H9 (cell line): Measurements from ENCODE around the gene OR52W1. TPM values are rescaled to one million over a fixed set of nuclear protein-coding genes. Genes with fewer than 3 reads are reported as not detected.

Experiments
- DNase-seq: peaks from one replicate; pipeline ENCODE4 v3.0.0-alpha.2; 2017
- H2AFZ ChIP-seq: one replicate; pipeline ENCODE4 v1.6.1; 2013; ENCODE audit warnings: mild to moderate bottlenecking, low read length, control low read depth, moderate library complexity
- H2AK5ac ChIP-seq: 2 replicates; pipeline ENCODE4 v1.6.1; 2013; ENCODE audit warnings: low read length, control low read depth, mixed read lengths; ENCODE audit not compliant: insufficient read length
- H2BK120ac ChIP-seq: one replicate; pipeline ENCODE4 v1.6.1; 2013; ENCODE audit warnings: low read depth, mild to moderate bottlenecking, low read length, control low read depth, inconsistent platforms; ENCODE audit not compliant: poor library complexity, severe bottlenecking
- H2BK12ac ChIP-seq: 2 replicates; pipeline ENCODE4 v1.6.1; 2013; ENCODE audit warnings: low read length, control low read depth, mixed read lengths, low read depth; ENCODE audit not compliant: insufficient read length
- H2BK15ac ChIP-seq: 2 replicates; pipeline ENCODE4 v1.6.1; 2013; ENCODE audit warnings: low read depth, low read length, control low read depth
- H2BK20ac ChIP-seq: one replicate; pipeline ENCODE4 v1.6.1; 2013; ENCODE audit warnings: low read depth, mild to moderate bottlenecking, low read length, control low read depth, inconsistent platforms; ENCODE audit not compliant: poor library complexity, severe bottlenecking
- H2BK5ac ChIP-seq: 2 replicates; pipeline ENCODE4 v1.6.1; 2013; ENCODE audit warnings: low read length, control low read depth, mixed read lengths; ENCODE audit not compliant: insufficient read length
- H3K14ac ChIP-seq: 2 replicates; pipeline ENCODE4 v1.6.1; 2013; ENCODE audit warnings: low read length, control low read depth; ENCODE audit not compliant: insufficient read depth
- H3K18ac ChIP-seq: 2 replicates; pipeline ENCODE4 v1.6.1; 2013; ENCODE audit warnings: low read depth, mild to moderate bottlenecking, mixed read lengths, low read length, control low read depth; ENCODE audit not compliant: insufficient read length
- H3K23ac ChIP-seq: 2 replicates; pipeline ENCODE4 v1.6.1; 2013; ENCODE audit warnings: low read length, control low read depth, mixed read lengths, low read depth; ENCODE audit not compliant: insufficient read length
- H3K23me2 ChIP-seq: 2 replicates; pipeline ENCODE4 v1.6.1; 2013; ENCODE audit warnings: low read depth, mild to moderate bottlenecking, mixed read lengths, low read length, control low read depth; ENCODE audit not compliant: insufficient read length, poor library complexity, severe bottlenecking
- H3K27ac ChIP-seq: 2 replicates; pipeline ENCODE4 v1.5.1; 2013; ENCODE audit warnings: low read length, control low read depth, mixed read lengths, low read depth; ENCODE audit not compliant: insufficient read length
- H3K27me3 ChIP-seq: 2 replicates; pipeline ENCODE4 v1.6.1; 2013; ENCODE audit warnings: low read length, control low read depth, inconsistent platforms; ENCODE audit not compliant: insufficient read depth
- H3K4ac ChIP-seq: 2 replicates; pipeline ENCODE4 v1.6.1; 2013; ENCODE audit warnings: low read depth, mild to moderate bottlenecking, control low read depth, inconsistent platforms, low read length, moderate library complexity
- H3K4me1 ChIP-seq: 2 replicates; pipeline ENCODE4 v1.6.1; 2013; ENCODE audit warnings: low read length, control low read depth, inconsistent platforms; ENCODE audit not compliant: insufficient read depth
- H3K4me2 ChIP-seq: 2 replicates; pipeline ENCODE4 v1.6.1; 2013; ENCODE audit warnings: low read length, control low read depth, mixed read lengths; ENCODE audit not compliant: insufficient read length, insufficient read depth
- H3K56ac ChIP-seq: 2 replicates; pipeline ENCODE4 v1.6.1; 2013; ENCODE audit warnings: low read depth, mild to moderate bottlenecking, mixed read lengths, low read length, control low read depth; ENCODE audit not compliant: insufficient read length
- H3K79me1 ChIP-seq: 2 replicates; pipeline ENCODE4 v1.6.1; 2013; ENCODE audit warnings: low read depth, mild to moderate bottlenecking, moderate library complexity, low read length, control low read depth, inconsistent platforms; ENCODE audit not compliant: insufficient read depth, poor library complexity, severe bottlenecking
- H3K79me2 ChIP-seq: 2 replicates; pipeline ENCODE4 v1.6.1; 2013; ENCODE audit warnings: low read length, control low read depth, inconsistent platforms; ENCODE audit not compliant: insufficient read depth
- H3K9ac ChIP-seq: 2 replicates; pipeline ENCODE4 v1.6.1; 2013; ENCODE audit warnings: low read length, control low read depth, mixed read lengths; ENCODE audit not compliant: insufficient read length; ENCODE audit errors: extremely low read depth
- H3K9me3 ChIP-seq: one replicate; pipeline ENCODE4 v1.6.1; 2013; ENCODE audit warnings: low read depth, low read length, inconsistent platforms; ENCODE audit not compliant: control insufficient read depth
- H3T11ph ChIP-seq: one replicate; pipeline ENCODE4 v1.6.1; 2013; ENCODE audit warnings: mild to moderate bottlenecking, low read length, control low read depth, inconsistent platforms
- H4K20me1 ChIP-seq: one replicate; pipeline ENCODE4 v1.6.1; 2013; ENCODE audit not compliant: control insufficient read depth, insufficient read length, insufficient read depth
- H4K5ac ChIP-seq: 2 replicates; pipeline ENCODE4 v1.6.1; 2013; ENCODE audit warnings: low read depth, mild to moderate bottlenecking, mixed read lengths, low read length, control low read depth; ENCODE audit not compliant: insufficient read length
- H4K8ac ChIP-seq: replicated peaks from 2 replicates; pipeline ENCODE4 v1.6.1; 2013; ENCODE audit warnings: low read length, control low read depth, mixed read lengths, low read depth; ENCODE audit not compliant: insufficient read length
- H4K91ac ChIP-seq: 2 replicates; pipeline ENCODE4 v1.6.1; 2013; ENCODE audit warnings: low read depth, mild to moderate bottlenecking, moderate library complexity, mixed read lengths, low read length, control low read depth; ENCODE audit not compliant: insufficient read length
- H3K27ac Mint-ChIP-seq, 3 experiments: 2 replicates in 2 of 3; 3 replicates in 1 of 3; pipeline ENCODE4 v1.8.0; 2020 to 2021; ENCODE audit warnings: mixed read lengths in 3 of 3, mild to moderate bottlenecking in 1 of 3, moderate library complexity in 1 of 3
- H3K27me3 Mint-ChIP-seq: 2 replicates; pipeline ENCODE4 v1.8.0; 2021; ENCODE audit warnings: low read depth, mild to moderate bottlenecking, moderate library complexity, mixed read lengths
- H3K36me3 Mint-ChIP-seq, 3 experiments: 2 replicates in 2 of 3; 3 replicates in 1 of 3; pipeline ENCODE4 v1.8.0; 2020 to 2021; ENCODE audit warnings: low read depth in 3 of 3, mixed read lengths in 3 of 3; ENCODE audit not compliant: insufficient read depth in 1 of 3
- H3K4me1 Mint-ChIP-seq, 2 experiments: 2 replicates each; pipeline ENCODE4 v1.8.0; 2020; ENCODE audit warnings: mixed read lengths in 2 of 2
- H3K4me3 Mint-ChIP-seq, 2 experiments: 2 replicates in 1 of 2; 3 replicates in 1 of 2; pipeline ENCODE4 v1.8.0; 2020 to 2021; ENCODE audit warnings: mild to moderate bottlenecking in 2 of 2, mixed read lengths in 2 of 2, moderate library complexity in 1 of 2
- H3K9me3 Mint-ChIP-seq, 2 experiments: 2 replicates in 1 of 2; 3 replicates in 1 of 2; pipeline ENCODE4 v1.8.0; 2020; ENCODE audit warnings: mild to moderate bottlenecking in 2 of 2, mixed read lengths in 2 of 2, moderate library complexity in 1 of 2
- CTCF ChIP-seq: fragments of 200-600 bp; sonication (generic); conservative IDR thresholded peaks from 3 replicates; pipeline ENCODE4 v1.8.0; 2021; ENCODE audit warnings: antibody characterized with exemption, mild to moderate bottlenecking
- WGBS: extraction: QIAGEN DNeasy Blood & Tissue Kit; methylation state at CpG from one replicate; pipeline ENCODE4 v1.1.7; 2013; ENCODE audit warnings: missing lambda C conversion rate, low lambda C conversion rate, mixed read lengths; ENCODE audit not compliant: insufficient read length; ENCODE audit errors: extremely low coverage; 5-methylcytosine and 5-hydroxymethylcytosine counted together
- total RNA-seq: library from RNA; stranded (reverse); gene quantifications from 2 replicates; pipeline ENCODE4 v1.2.1, GENCODE V29; 2021

Gene OR52W1
- total RNA-seq, 1 experiment from 2014 or later, result not detected

- Histone ChIP-seq H4K5ac (no peak overlapping the region), H2BK120ac (no peak overlapping the region), H3K27me3 (no peaks in the 10 kb centered on the region), H3K4me1 (no peaks in the 10 kb centered on the region), H3K56ac (no peak overlapping the region), H4K20me1 (no peaks in the 10 kb centered on the region), H3K18ac (no peak overlapping the region), H3K79me1 (no peaks in the 10 kb centered on the region), H4K91ac (no peak overlapping the region), H3K14ac (no peak overlapping the region), H2BK12ac (no peak overlapping the region), H3K4me2 (no peak overlapping the region), H2AFZ (no peak overlapping the region), H3T11ph (no peak overlapping the region), H3K9me3 (no peaks in the 10 kb centered on the region), H3K23me2 (no peaks in the 10 kb centered on the region), H3K4ac (no peak overlapping the region), H3K79me2 (peaks cover 9% of the 10 kb centered on the region; the same call in 1 of the 2 replicates), H2BK15ac (no peak overlapping the region), H2BK5ac (no peak overlapping the region), H3K27ac (no peak overlapping the region), H4K8ac (no peak overlapping the region), H3K9ac (no peak overlapping the region), H2BK20ac (no peak overlapping the region), H2AK5ac (no peak overlapping the region), H3K23ac (no peak overlapping the region)
- no peak for TF ChIP-seq CTCF
- peaks cover under 1 to 5% of the 10 kb centered on the region in 2 experiments; a peak in 3 of 4 replicates for H3K4me1 Mint-ChIP-seq
- no CpG with 5 or more reads among the region's 3 CpGs for WGBS
- no peaks in the 10 kb centered on the region for H3K9me3 Mint-ChIP-seq
- H3K4me3 Mint-ChIP-seq, result no peak overlapping the region
- no peaks in the 10 kb centered on the region for H3K27me3 Mint-ChIP-seq
- H3K27ac Mint-ChIP-seq, result no peak overlapping the region
- no peak for DNase-seq
- H3K36me3 Mint-ChIP-seq, result peaks cover under 1 to 8% (median 6%) of the 10 kb centered on the region in 3 experiments; a peak in 4 of 7 replicates
Measured at GRCh38 chr11:6228520-6228919, 29.5 kb downstream of the OR52W1 start.
